Testis (tissue), 2 donors: ENCODE results near the gene COX11.

ENCODE experiments used
- CTCF ChIP-seq, 3 experiments: fragments of 450-650 bp in 2 of 3; fragments of 200-600 bp in 1 of 3; sonication (generic) in 1 of 3; IDR thresholded peaks; one replicate each; pipeline ENCODE4 v1.5.1; 2016 to 2019; ENCODE audit warnings: antibody characterized with exemption in 3 of 3, mild to moderate bottlenecking in 2 of 3, moderate library complexity in 1 of 3
- POLR2A ChIP-seq: fragments of 450-650 bp; IDR thresholded peaks from one replicate; pipeline ENCODE4 v1.6.1; 2017; ENCODE audit warnings: antibody characterized with exemption, mild to moderate bottlenecking, moderate library complexity

DNA sequence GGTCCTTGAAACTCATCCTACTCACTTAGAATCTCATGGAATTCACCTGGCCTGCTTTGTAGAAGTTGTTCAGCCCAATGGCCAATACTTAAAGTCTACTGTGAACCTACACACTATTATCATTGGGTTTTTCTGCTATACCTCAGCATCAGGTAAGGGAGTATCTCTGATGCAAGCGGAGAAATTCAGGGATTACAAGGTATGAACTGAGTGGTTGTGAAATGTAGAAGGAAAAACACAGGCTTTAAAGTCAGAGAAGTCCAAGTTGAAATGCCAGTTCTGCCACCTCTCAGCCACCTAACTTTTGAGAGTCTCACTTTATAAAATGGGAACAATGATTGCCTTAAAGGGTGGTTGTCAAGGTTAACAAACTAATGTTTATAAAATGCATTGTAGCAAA is 31.0 kb downstream of the COX11 start:
- TF ChIP-seq CTCF (IDR thresholded peaks at IDR 0.05) (no peak), POLR2A (no peak)
